HepG2 (cell line): Measurements from ENCODE around the gene COX6B1. TPM values are rescaled to one million over a fixed set of nuclear protein-coding genes. Genes with fewer than 3 reads are reported as not detected.

Experiments used
- CREM ChIP-seq, 2 experiments: sonication (generic) in 1 of 2; formaldehyde crosslinking in 1 of 2; IDR thresholded peaks; 2 replicates each; pipeline versions ENCODE4 v1.4.0 to v1.6.1; 2016 to 2020; ENCODE audit warnings: antibody characterized with exemption in 1 of 2, mild to moderate bottlenecking in 1 of 2, missing genetic modification reagents in 1 of 2
- HMGXB4 ChIP-seq, 2 experiments: sonication (generic) in 1 of 2; formaldehyde crosslinking in 1 of 2; IDR thresholded peaks; 2 replicates each; pipeline versions ENCODE4 v1.4.0 to v1.6.1; 2018 to 2020; ENCODE audit warnings: missing genetic modification reagents in 2 of 2, borderline replicate concordance in 1 of 2, low read depth in 1 of 2, mild to moderate bottlenecking in 1 of 2, missing biosample characterization in 1 of 2
- PCBP1 ChIP-seq: fragments of 200-400 bp; formaldehyde crosslinking; IDR thresholded peaks from 2 replicates; pipeline ENCODE4 v1.6.1; 2017; ENCODE audit warnings: mild to moderate bottlenecking, low read depth, low read length, borderline replicate concordance
- SMAD1 ChIP-seq: sonication (generic); formaldehyde crosslinking; IDR thresholded peaks from 2 replicates; pipeline ENCODE4 v1.4.0; 2020; ENCODE audit warnings: missing genetic modification reagents, low read depth, mild to moderate bottlenecking, borderline replicate concordance
- SP4 ChIP-seq: sonication (generic); formaldehyde crosslinking; IDR thresholded peaks from 2 replicates; pipeline ENCODE4 v1.8.1; 2023; ENCODE audit warnings: mild to moderate bottlenecking, missing genetic modification reagents
- TBX3 ChIP-seq: fragments of 450-650 bp; IDR thresholded peaks from 2 replicates; pipeline ENCODE4 v1.6.1; 2017; ENCODE audit warnings: antibody characterized with exemption, mild to moderate bottlenecking, inconsistent platforms, borderline replicate concordance
- THAP11 ChIP-seq: IDR thresholded peaks from 2 replicates; pipeline ENCODE4 v1.6.1; 2016; ENCODE audit warnings: missing biosample characterization, missing genetic modification reagents
- ZFP37 ChIP-seq: sonication (generic); formaldehyde crosslinking; IDR thresholded peaks from 2 replicates; pipeline ENCODE4 v1.4.0; 2020; ENCODE audit warnings: missing genetic modification reagents, borderline replicate concordance
- ZFP41 ChIP-seq: sonication (generic); formaldehyde crosslinking; IDR thresholded peaks from 2 replicates; pipeline ENCODE4 v1.4.0; 2020; ENCODE audit warnings: mild to moderate bottlenecking, missing genetic modification reagents, borderline replicate concordance
- ZFP90 ChIP-seq: sonication (generic); formaldehyde crosslinking; IDR thresholded peaks from 2 replicates; pipeline ENCODE4 v1.8.0; 2022; ENCODE audit warnings: missing genetic modification reagents, mild to moderate bottlenecking, inconsistent platforms, borderline replicate concordance
- ZNF792 ChIP-seq: IDR thresholded peaks from 2 replicates; pipeline ENCODE4 v1.6.1; 2016
- polyA plus RNA-seq, 8 experiments: library from polyadenylated mRNA; depleted of rRNA in 3 of 8; stranded (reverse) in 7 of 8; unstranded in 1 of 8; fragments of >200 nt; fragmentation: Illumina TruSeq in 4 of 8; extraction: Trizol in 4 of 8; gene quantifications; 2 replicates each; pipeline versions ENCODE4 v1.2.1 to v1.2.3, GENCODE V29; 2011 to 2016; ENCODE audit warnings: low read depth in 4 of 8, missing spikeins in 1 of 8, mixed read lengths in 1 of 8; ENCODE audit not compliant: insufficient read depth in 1 of 8
- total RNA-seq, 5 experiments: library from RNA; depleted of rRNA; stranded (reverse); fragments of >200 nt; fragmentation: Illumina TruSeq; extraction: Trizol; gene quantifications; 2 replicates each; pipeline ENCODE4 v1.2.3, GENCODE V29; 2016; ENCODE audit warnings: low read depth in 1 of 5
- TF ChIP-seq, protein P1 (sequence below): IDR thresholded peaks from 2 replicates; pipeline ENCODE4 v1.6.1; 2012; ENCODE audit warnings: low read length, improper control_type of control experiment
- TF ChIP-seq, protein P2 (sequence below): sonication (generic); IDR thresholded peaks from 2 replicates; pipeline ENCODE4 v1.6.1; 2016; ENCODE audit warnings: low read depth, borderline replicate concordance
- TF ChIP-seq, protein P3 (sequence below): sonication (generic); formaldehyde crosslinking; IDR thresholded peaks from 2 replicates; pipeline ENCODE4 v1.4.0; 2020; ENCODE audit warnings: missing genetic modification reagents, borderline replicate concordance

COX6B1 gene
- total and polyA plus RNA-seq, 2 of the 13 experiments (the other 11 are each of a cell fraction or from before 2014, with no cell fraction given): 481 to 487 TPM

GRCh38 chr19:35702223-35703012 lies 54.3 kb downstream of the COX6B1 start (continued):
- TF ChIP-seq, protein P1, sequence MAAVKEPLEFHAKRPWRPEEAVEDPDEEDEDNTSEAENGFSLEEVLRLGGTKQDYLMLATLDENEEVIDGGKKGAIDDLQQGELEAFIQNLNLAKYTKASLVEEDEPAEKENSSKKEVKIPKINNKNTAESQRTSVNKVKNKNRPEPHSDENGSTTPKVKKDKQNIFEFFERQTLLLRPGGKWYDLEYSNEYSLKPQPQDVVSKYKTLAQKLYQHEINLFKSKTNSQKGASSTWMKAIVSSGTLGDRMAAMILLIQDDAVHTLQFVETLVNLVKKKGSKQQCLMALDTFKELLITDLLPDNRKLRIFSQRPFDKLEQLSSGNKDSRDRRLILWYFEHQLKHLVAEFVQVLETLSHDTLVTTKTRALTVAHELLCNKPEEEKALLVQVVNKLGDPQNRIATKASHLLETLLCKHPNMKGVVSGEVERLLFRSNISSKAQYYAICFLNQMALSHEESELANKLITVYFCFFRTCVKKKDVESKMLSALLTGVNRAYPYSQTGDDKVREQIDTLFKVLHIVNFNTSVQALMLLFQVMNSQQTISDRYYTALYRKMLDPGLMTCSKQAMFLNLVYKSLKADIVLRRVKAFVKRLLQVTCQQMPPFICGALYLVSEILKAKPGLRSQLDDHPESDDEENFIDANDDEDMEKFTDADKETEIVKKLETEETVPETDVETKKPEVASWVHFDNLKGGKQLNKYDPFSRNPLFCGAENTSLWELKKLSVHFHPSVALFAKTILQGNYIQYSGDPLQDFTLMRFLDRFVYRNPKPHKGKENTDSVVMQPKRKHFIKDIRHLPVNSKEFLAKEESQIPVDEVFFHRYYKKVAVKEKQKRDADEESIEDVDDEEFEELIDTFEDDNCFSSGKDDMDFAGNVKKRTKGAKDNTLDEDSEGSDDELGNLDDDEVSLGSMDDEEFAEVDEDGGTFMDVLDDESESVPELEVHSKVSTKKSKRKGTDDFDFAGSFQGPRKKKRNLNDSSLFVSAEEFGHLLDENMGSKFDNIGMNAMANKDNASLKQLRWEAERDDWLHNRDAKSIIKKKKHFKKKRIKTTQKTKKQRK: peak; percentile 80
- TF ChIP-seq TBX3 (0 out of 2 replicates have a peak, but pooled peaks have one; percentile 6), ZNF792 (CRISPR knock-in tag) (0 out of 2 replicates have a peak, but pooled peaks have one; percentile 16), THAP11 (CRISPR knock-in tag) (peak; percentile 63), ZFP90 (CRISPR knock-in tag) (0 out of 2 replicates have a peak, but pooled peaks have one; percentile 65), ZFP41 (CRISPR knock-in tag) (no peak), HMGXB4 (CRISPR knock-in tag; IDR thresholded peaks at IDR 0.05; ENCODE audit: borderline replicate concordance in 1 of 2, low read depth in 1 of 2) (peak in 1 of 2 experiments; percentile 54; a peak in 1 of 4 replicates), CREM (IDR thresholded peaks at IDR 0.05) (peak; percentile 60; the same call in 1 of the 2 replicates), CREM (CRISPR knock-in tag; IDR thresholded peaks at IDR 0.05) (no peak), SP4 (CRISPR knock-in tag) (peak; percentile 96), SMAD1 (peak; percentile 51; the same call in 1 of the 2 replicates), PCBP1 (0 out of 2 replicates have a peak, but pooled peaks have one; percentile 7), ZFP37 (0 out of 2 replicates have a peak, but pooled peaks have one; percentile 63)
- TF ChIP-seq, protein P2, sequence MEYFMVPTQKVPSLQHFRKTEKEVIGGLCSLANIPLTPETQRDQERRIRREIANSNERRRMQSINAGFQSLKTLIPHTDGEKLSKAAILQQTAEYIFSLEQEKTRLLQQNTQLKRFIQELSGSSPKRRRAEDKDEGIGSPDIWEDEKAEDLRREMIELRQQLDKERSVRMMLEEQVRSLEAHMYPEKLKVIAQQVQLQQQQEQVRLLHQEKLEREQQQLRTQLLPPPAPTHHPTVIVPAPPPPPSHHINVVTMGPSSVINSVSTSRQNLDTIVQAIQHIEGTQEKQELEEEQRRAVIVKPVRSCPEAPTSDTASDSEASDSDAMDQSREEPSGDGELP: no peak
- TF ChIP-seq, protein P3, sequence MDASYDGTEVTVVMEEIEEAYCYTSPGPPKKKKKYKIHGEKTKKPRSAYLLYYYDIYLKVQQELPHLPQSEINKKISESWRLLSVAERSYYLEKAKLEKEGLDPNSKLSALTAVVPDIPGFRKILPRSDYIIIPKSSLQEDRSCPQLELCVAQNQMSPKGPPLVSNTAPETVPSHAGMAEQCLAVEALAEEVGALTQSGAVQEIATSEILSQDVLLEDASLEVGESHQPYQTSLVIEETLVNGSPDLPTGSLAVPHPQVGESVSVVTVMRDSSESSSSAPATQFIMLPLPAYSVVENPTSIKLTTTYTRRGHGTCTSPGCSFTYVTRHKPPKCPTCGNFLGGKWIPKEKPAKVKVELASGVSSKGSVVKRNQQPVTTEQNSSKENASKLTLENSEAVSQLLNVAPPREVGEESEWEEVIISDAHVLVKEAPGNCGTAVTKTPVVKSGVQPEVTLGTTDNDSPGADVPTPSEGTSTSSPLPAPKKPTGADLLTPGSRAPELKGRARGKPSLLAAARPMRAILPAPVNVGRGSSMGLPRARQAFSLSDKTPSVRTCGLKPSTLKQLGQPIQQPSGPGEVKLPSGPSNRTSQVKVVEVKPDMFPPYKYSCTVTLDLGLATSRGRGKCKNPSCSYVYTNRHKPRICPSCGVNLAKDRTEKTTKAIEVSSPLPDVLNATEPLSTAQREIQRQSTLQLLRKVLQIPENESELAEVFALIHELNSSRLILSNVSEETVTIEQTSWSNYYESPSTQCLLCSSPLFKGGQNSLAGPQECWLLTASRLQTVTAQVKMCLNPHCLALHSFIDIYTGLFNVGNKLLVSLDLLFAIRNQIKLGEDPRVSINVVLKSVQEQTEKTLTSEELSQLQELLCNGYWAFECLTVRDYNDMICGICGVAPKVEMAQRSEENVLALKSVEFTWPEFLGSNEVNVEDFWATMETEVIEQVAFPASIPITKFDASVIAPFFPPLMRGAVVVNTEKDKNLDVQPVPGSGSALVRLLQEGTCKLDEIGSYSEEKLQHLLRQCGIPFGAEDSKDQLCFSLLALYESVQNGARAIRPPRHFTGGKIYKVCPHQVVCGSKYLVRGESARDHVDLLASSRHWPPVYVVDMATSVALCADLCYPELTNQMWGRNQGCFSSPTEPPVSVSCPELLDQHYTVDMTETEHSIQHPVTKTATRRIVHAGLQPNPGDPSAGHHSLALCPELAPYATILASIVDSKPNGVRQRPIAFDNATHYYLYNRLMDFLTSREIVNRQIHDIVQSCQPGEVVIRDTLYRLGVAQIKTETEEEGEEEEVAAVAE (CRISPR knock-in tag): no peak
